Liver (tissue), 9 donors: ENCODE measurements around the gene KLK12. TPM values are rescaled to one million over a fixed set of nuclear protein-coding genes. Genes with fewer than 3 reads are reported as not detected.

Experiments used
- DNase-seq: peaks from one replicate; pipeline ENCODE4 v3.0.0-alpha.2; 2017; ENCODE audit warnings: low spot score
- H3K27ac ChIP-seq, 2 donors: one replicate each; pipeline ENCODE4 v1.7.0; 2013; ENCODE audit warnings: inconsistent platforms in 2 of 2, low read length in 2 of 2, control low read depth in 1 of 2, low read depth in 1 of 2, mild to moderate bottlenecking in 1 of 2
- H3K27me3 ChIP-seq, 4 donors: one replicate each; pipeline versions ENCODE4 v1.6.1 to v1.7.0; 2013; ENCODE audit warnings: low read length in 3 of 4, inconsistent platforms in 1 of 4, mild to moderate bottlenecking in 1 of 4, moderate library complexity in 1 of 4; ENCODE audit not compliant: control insufficient read depth in 4 of 4, insufficient read depth in 4 of 4
- H3K36me3 ChIP-seq, 4 donors: one replicate each; pipeline versions ENCODE4 v1.6.1 to v1.7.0; 2013; ENCODE audit warnings: low read length in 3 of 4, mild to moderate bottlenecking in 3 of 4, low read depth in 1 of 4, moderate library complexity in 1 of 4; ENCODE audit not compliant: control insufficient read depth in 4 of 4, insufficient read depth in 3 of 4
- H3K4me1 ChIP-seq, 4 donors: one replicate each; pipeline versions ENCODE4 v1.6.1 to v1.7.0; 2013; ENCODE audit warnings: low read length in 3 of 4, mild to moderate bottlenecking in 3 of 4, moderate library complexity in 1 of 4; ENCODE audit not compliant: control insufficient read depth in 4 of 4, insufficient read depth in 4 of 4
- H3K4me3 ChIP-seq, 3 donors: one replicate each; pipeline versions ENCODE4 v1.6.1 to v1.7.0; 2013; ENCODE audit warnings: low read length in 3 of 3, control low read depth in 1 of 3, low read depth in 1 of 3, mild to moderate bottlenecking in 1 of 3
- H3K9ac ChIP-seq, 2 donors: one replicate each; pipeline ENCODE4 v1.7.0; 2013; ENCODE audit warnings: low read length in 2 of 2, mild to moderate bottlenecking in 2 of 2, moderate library complexity in 2 of 2, control low read depth in 1 of 2, low read depth in 1 of 2
- H3K9me3 ChIP-seq, 4 donors: one replicate each; pipeline versions ENCODE4 v1.6.1 to v1.7.0; 2013; ENCODE audit warnings: low read length in 3 of 4; ENCODE audit not compliant: control insufficient read depth in 4 of 4
- EGR1 ChIP-seq, 2 donors: IDR thresholded peaks; 2 replicates each; pipeline ENCODE4 v1.6.1; 2016 to 2018; ENCODE audit warnings: antibody characterized with exemption in 2 of 2, low read depth in 2 of 2
- FOXA1 ChIP-seq: IDR thresholded peaks from 2 replicates; pipeline ENCODE4 v1.6.1; 2016; ENCODE audit warnings: antibody characterized with exemption
- FOXA2 ChIP-seq: IDR thresholded peaks from 2 replicates; pipeline ENCODE4 v1.6.1; 2016; ENCODE audit warnings: antibody characterized with exemption
- GABPA ChIP-seq, 2 donors: IDR thresholded peaks in 1 of 2; conservative IDR thresholded peaks in 1 of 2; 2 replicates each; pipeline ENCODE4 v1.6.1; 2016; ENCODE audit warnings: antibody characterized with exemption in 2 of 2, mild to moderate bottlenecking in 1 of 2, moderate library complexity in 1 of 2
- HNF4G ChIP-seq: IDR thresholded peaks from 2 replicates; pipeline ENCODE4 v1.6.1; 2016; ENCODE audit warnings: antibody characterized with exemption
- SP1 ChIP-seq: IDR thresholded peaks from 2 replicates; pipeline ENCODE4 v1.6.1; 2018; ENCODE audit warnings: antibody characterized with exemption, mild to moderate bottlenecking
- TAF1 ChIP-seq: conservative IDR thresholded peaks from 2 replicates; pipeline ENCODE4 v1.6.1; 2016; ENCODE audit warnings: antibody characterized with exemption, mild to moderate bottlenecking
- YY1 ChIP-seq: IDR thresholded peaks from 2 replicates; pipeline ENCODE4 v1.6.1; 2016; ENCODE audit warnings: antibody characterized with exemption, mild to moderate bottlenecking
- WGBS: extraction: QIAGEN DNeasy Blood & Tissue Kit; methylation state at CpG from one replicate; pipeline ENCODE4 v1.1.7; 2013; 5-methylcytosine and 5-hydroxymethylcytosine counted together
- polyA plus RNA-seq, 2 donors: library from polyadenylated mRNA; stranded (reverse) in 1 of 2; unstranded in 1 of 2; fragments of 200-250 nt in 1 of 2; fragments of >200 nt in 1 of 2; fragmentation: Nextera tagmentation in 1 of 2; extraction: Ambion mirVana in 1 of 2; gene quantifications; one replicate each; pipeline versions ENCODE4 v1.2.1 to v1.2.3, GENCODE V29; 2013 to 2015
- total RNA-seq, 2 donors: library from RNA; depleted of rRNA; stranded (reverse); fragments of >200 nt; gene quantifications; one replicate each; pipeline ENCODE4 v1.2.3, GENCODE V29; 2014
- TF ChIP-seq, protein P1 (sequence below): IDR thresholded peaks from 2 replicates; pipeline ENCODE4 v1.6.1; 2016; ENCODE audit warnings: antibody characterized with exemption
- TF ChIP-seq, protein P2 (sequence below): IDR thresholded peaks from 2 replicates; pipeline ENCODE4 v1.6.1; 2016; ENCODE audit warnings: antibody characterized with exemption
- TF ChIP-seq, protein P3 (sequence below): IDR thresholded peaks from 2 replicates; pipeline ENCODE4 v1.6.1; 2016; ENCODE audit warnings: antibody characterized with exemption
- TF ChIP-seq, protein P4 (sequence below): IDR thresholded peaks from 2 replicates; pipeline ENCODE4 v1.6.1; 2016; ENCODE audit warnings: antibody characterized with exemption, mild to moderate bottlenecking
- donor health status: healthy.
- donor health status: healthy.
- donor health status: healthy.
- donor health status: healthy.
- donor health status: healthy.

KLK12 gene
- total and polyA plus RNA-seq, 4 donors = not detected

DNA sequence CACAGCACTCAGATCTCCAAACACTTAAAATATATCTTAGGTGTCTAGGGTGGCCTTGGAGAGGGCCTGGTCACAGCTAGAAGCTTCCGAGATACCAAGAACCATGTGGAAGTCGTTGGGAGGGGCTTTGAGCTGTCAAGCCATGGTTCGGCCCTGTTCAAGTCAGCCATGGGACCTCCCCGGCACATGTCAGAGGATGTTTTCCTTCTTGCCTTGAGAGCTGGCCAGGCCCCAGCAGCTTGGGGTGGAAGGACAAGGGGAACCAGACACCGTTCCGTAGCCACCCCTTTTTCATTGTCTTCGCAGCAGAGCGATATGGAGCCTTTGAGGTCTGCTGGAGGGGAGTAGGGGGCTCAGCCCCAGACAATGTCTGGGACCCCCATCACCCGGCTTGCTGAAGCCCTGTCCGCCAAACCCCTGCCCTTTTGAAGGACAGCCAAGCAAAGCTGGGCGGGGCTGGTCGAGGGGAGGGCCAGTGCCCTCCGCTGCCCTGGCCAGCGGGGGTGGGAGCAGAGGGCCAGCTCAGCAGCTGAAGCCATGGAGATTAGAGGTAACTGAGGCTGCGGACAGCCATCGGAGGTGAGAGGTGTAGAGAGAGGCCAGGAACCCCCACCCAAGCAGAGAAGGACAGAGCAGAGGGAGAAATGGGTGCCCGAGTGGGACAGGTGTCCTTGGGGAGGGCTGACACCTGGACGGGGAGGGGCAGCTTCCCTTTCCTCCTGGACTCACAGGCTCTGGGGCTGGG lies 8.8 kb downstream of the KLK12 start:
- no peak overlapping the region for H3K9ac ChIP-seq
- peaks cover 0 to 8% (median 0%) of the 10 kb centered on the region in 4 donors for H3K27me3 ChIP-seq
- no peak overlapping the region for H3K27ac ChIP-seq
- H3K4me3 ChIP-seq = no peak overlapping the region
- no peaks in the 10 kb centered on the region for H3K36me3 ChIP-seq
- 54% methylated on average over 18 of the region's 18 CpGs for WGBS
- DNase-seq = no peak
- peaks cover 0 to 3% (median 0%) of the 10 kb centered on the region in 4 donors for H3K9me3 ChIP-seq
- no peaks in the 10 kb centered on the region for H3K4me1 ChIP-seq
- TF ChIP-seq FOXA1 = no peak
- TF ChIP-seq, protein P1, sequence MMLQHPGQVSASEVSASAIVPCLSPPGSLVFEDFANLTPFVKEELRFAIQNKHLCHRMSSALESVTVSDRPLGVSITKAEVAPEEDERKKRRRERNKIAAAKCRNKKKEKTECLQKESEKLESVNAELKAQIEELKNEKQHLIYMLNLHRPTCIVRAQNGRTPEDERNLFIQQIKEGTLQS = no peak
- no peak for TF ChIP-seq TAF1
- no peak for TF ChIP-seq GABPA (IDR thresholded peaks at IDR 0.05 in 1 of 2, conservative IDR thresholded peaks at IDR 0.05 in 1 of 2)
- TF ChIP-seq, protein P2, sequence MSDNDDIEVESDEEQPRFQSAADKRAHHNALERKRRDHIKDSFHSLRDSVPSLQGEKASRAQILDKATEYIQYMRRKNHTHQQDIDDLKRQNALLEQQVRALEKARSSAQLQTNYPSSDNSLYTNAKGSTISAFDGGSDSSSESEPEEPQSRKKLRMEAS = no peak

DNA sequence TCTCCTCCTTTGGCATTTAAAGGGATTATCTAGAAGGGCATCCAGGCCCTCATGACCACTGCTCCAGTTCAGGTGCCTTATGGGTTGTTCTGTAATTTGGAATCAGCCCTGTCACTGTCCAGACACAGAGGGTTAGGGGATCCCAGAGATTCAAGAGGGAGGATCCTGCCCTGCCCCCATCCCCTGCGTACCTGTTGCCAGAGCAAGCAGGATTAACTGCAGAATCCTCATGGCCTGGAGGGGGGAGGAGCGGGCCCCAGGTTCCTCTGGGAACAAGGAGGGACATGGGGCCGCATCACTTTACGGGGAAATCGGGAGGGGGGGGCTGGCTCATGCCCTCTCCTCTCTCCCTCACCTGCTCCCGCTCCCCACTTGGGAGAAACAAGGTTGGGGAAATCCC lies 9.4 kb downstream of the KLK12 start:
- 61% methylated on average over 6 of the region's 6 CpGs for WGBS
- TF ChIP-seq GABPA (IDR thresholded peaks at IDR 0.05 in 1 of 2, conservative IDR thresholded peaks at IDR 0.05 in 1 of 2) = no peak
- TF ChIP-seq, protein P1 = no peak
- no peak for TF ChIP-seq HNF4G
- TF ChIP-seq FOXA1 = no peak
- no peak for TF ChIP-seq EGR1 (IDR thresholded peaks at IDR 0.05; ENCODE audit: low read depth in 2 of 2)
- no peak for TF ChIP-seq FOXA2
- TF ChIP-seq SP1 = no peak
- TF ChIP-seq, protein P3, sequence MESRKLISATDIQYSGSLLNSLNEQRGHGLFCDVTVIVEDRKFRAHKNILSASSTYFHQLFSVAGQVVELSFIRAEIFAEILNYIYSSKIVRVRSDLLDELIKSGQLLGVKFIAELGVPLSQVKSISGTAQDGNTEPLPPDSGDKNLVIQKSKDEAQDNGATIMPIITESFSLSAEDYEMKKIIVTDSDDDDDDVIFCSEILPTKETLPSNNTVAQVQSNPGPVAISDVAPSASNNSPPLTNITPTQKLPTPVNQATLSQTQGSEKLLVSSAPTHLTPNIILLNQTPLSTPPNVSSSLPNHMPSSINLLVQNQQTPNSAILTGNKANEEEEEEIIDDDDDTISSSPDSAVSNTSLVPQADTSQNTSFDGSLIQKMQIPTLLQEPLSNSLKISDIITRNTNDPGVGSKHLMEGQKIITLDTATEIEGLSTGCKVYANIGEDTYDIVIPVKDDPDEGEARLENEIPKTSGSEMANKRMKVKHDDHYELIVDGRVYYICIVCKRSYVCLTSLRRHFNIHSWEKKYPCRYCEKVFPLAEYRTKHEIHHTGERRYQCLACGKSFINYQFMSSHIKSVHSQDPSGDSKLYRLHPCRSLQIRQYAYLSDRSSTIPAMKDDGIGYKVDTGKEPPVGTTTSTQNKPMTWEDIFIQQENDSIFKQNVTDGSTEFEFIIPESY = no peak
- TF ChIP-seq, protein P4, sequence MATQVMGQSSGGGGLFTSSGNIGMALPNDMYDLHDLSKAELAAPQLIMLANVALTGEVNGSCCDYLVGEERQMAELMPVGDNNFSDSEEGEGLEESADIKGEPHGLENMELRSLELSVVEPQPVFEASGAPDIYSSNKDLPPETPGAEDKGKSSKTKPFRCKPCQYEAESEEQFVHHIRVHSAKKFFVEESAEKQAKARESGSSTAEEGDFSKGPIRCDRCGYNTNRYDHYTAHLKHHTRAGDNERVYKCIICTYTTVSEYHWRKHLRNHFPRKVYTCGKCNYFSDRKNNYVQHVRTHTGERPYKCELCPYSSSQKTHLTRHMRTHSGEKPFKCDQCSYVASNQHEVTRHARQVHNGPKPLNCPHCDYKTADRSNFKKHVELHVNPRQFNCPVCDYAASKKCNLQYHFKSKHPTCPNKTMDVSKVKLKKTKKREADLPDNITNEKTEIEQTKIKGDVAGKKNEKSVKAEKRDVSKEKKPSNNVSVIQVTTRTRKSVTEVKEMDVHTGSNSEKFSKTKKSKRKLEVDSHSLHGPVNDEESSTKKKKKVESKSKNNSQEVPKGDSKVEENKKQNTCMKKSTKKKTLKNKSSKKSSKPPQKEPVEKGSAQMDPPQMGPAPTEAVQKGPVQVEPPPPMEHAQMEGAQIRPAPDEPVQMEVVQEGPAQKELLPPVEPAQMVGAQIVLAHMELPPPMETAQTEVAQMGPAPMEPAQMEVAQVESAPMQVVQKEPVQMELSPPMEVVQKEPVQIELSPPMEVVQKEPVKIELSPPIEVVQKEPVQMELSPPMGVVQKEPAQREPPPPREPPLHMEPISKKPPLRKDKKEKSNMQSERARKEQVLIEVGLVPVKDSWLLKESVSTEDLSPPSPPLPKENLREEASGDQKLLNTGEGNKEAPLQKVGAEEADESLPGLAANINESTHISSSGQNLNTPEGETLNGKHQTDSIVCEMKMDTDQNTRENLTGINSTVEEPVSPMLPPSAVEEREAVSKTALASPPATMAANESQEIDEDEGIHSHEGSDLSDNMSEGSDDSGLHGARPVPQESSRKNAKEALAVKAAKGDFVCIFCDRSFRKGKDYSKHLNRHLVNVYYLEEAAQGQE = no peak
- no peak for TF ChIP-seq YY1
- Histone ChIP-seq H3K9ac (no peak overlapping the region), H3K27ac (no peak overlapping the region), H3K4me3 (no peak overlapping the region), H3K9me3 (peaks cover 0 to 3% (median 0%) of the 10 kb centered on the region in 4 donors), H3K27me3 (peaks cover 0 to 8% (median 0%) of the 10 kb centered on the region in 4 donors), H3K4me1 (no peaks in the 10 kb centered on the region), H3K36me3 (no peaks in the 10 kb centered on the region)
- no peak for DNase-seq
